WTC11 (cell line): ENCODE data around the gene DENND6A. TPM values are rescaled to one million over a fixed set of nuclear protein-coding genes. Genes with fewer than 3 reads are reported as not detected.

Source experiments
- ATAC-seq: fragments of 200-7000 bp; cut with Tn5 transposase; 2 replicates; pipeline ENCODE4 v1.10.0; 2021; ENCODE audit warnings: mild to moderate bottlenecking, moderate library complexity
- CTCF ChIA-PET: fragments of 300-600 bp; sonication (Branson Sonifier 250); formaldehyde crosslinking; loops from one replicate; lab custom pipeline; 2021; ENCODE audit warnings: antibody characterized with exemption; lab: Charles Lee
- POLR2A ChIA-PET: fragments of 350-600 bp; sonication (Branson Sonifier 250); formaldehyde crosslinking; loops from one replicate; lab custom pipeline; 2021; ENCODE audit warnings: antibody characterized with exemption; lab: Charles Lee
- DNase-seq: peaks from one replicate; pipeline ENCODE4 v3.0.0; 2021; ENCODE audit warnings: low spot score
- H3K27ac Mint-ChIP-seq: 2 replicates; pipeline ENCODE4 v1.8.0; 2021; ENCODE audit warnings: mixed read lengths
- H3K27me3 Mint-ChIP-seq: 2 replicates; pipeline ENCODE4 v1.8.0; 2021; ENCODE audit warnings: low read depth, mild to moderate bottlenecking, moderate library complexity, mixed read lengths
- H3K36me3 Mint-ChIP-seq: 2 replicates; pipeline ENCODE4 v1.8.0; 2021; ENCODE audit warnings: mixed read lengths
- H3K4me1 Mint-ChIP-seq: 2 replicates; pipeline ENCODE4 v1.8.0; 2022; ENCODE audit warnings: mixed read lengths
- H3K4me3 Mint-ChIP-seq: 2 replicates; pipeline ENCODE4 v1.8.0; 2021; ENCODE audit warnings: mild to moderate bottlenecking, moderate library complexity, mixed read lengths
- H3K9me3 Mint-ChIP-seq: 2 replicates; pipeline ENCODE4 v1.8.0; 2021; ENCODE audit warnings: mixed read lengths
- FOXP4 ChIP-seq: sonication (generic); formaldehyde crosslinking; IDR thresholded peaks from 2 replicates; pipeline ENCODE4 v1.8.0; 2022; ENCODE audit warnings: mild to moderate bottlenecking, missing genetic modification reagents
- HMGXB4 ChIP-seq: sonication (generic); formaldehyde crosslinking; IDR thresholded peaks from 2 replicates; pipeline ENCODE4 v1.8.1; 2023; ENCODE audit warnings: mild to moderate bottlenecking, moderate library complexity, missing genetic modification reagents
- IRF2 ChIP-seq: sonication (generic); formaldehyde crosslinking; IDR thresholded peaks from 2 replicates; pipeline ENCODE4 v1.8.0; 2022; ENCODE audit warnings: low read depth, missing genetic modification reagents, borderline replicate concordance
- MYBL2 ChIP-seq: sonication (generic); formaldehyde crosslinking; IDR thresholded peaks from 2 replicates; pipeline ENCODE4 v1.8.1; 2023; ENCODE audit warnings: mild to moderate bottlenecking, moderate library complexity, missing genetic modification reagents
- NR1H2 ChIP-seq: sonication (generic); formaldehyde crosslinking; IDR thresholded peaks from 2 replicates; pipeline ENCODE4 v1.9.0; 2021; ENCODE audit warnings: mild to moderate bottlenecking, moderate library complexity, missing genetic modification reagents
- NR3C1 ChIP-seq: sonication (generic); formaldehyde crosslinking; conservative IDR thresholded peaks from 2 replicates; pipeline ENCODE4 v1.8.1; 2023; ENCODE audit warnings: low read depth, mild to moderate bottlenecking, missing genetic modification reagents
- total RNA-seq: library from RNA; stranded (reverse); gene quantifications from 3 replicates; pipeline ENCODE4 v1.2.3, GENCODE V29; 2021
- TF ChIP-seq, protein P1 (sequence below): sonication (generic); formaldehyde crosslinking; IDR thresholded peaks from 2 replicates; pipeline ENCODE4 v1.8.1; 2022; ENCODE audit warnings: low read depth, missing genetic modification reagents, borderline replicate concordance
- TF ChIP-seq, protein P2 (sequence below): sonication (generic); formaldehyde crosslinking; IDR thresholded peaks from 2 replicates; pipeline ENCODE4 v1.8.1; 2023; ENCODE audit warnings: mild to moderate bottlenecking, missing genetic modification reagents
- TF ChIP-seq, protein P3 (sequence below): sonication (generic); formaldehyde crosslinking; IDR thresholded peaks from 2 replicates; pipeline ENCODE4 v1.8.0; 2023; ENCODE audit warnings: missing genetic modification reagents, mild to moderate bottlenecking, borderline replicate concordance
- TF ChIP-seq, protein P4 (sequence below): sonication (generic); formaldehyde crosslinking; IDR thresholded peaks from 2 replicates; pipeline ENCODE4 v1.8.1; 2023; ENCODE audit warnings: mild to moderate bottlenecking, missing genetic modification reagents, moderate library complexity
- TF ChIP-seq, protein P5 (sequence below): sonication (generic); formaldehyde crosslinking; IDR thresholded peaks from 2 replicates; pipeline ENCODE4 v1.8.0; 2022; ENCODE audit warnings: missing genetic modification reagents

DENND6A gene
- total RNA-seq, 1 experiment from 2014 or later, result 13.9 TPM

- TF ChIP-seq, protein P1, sequence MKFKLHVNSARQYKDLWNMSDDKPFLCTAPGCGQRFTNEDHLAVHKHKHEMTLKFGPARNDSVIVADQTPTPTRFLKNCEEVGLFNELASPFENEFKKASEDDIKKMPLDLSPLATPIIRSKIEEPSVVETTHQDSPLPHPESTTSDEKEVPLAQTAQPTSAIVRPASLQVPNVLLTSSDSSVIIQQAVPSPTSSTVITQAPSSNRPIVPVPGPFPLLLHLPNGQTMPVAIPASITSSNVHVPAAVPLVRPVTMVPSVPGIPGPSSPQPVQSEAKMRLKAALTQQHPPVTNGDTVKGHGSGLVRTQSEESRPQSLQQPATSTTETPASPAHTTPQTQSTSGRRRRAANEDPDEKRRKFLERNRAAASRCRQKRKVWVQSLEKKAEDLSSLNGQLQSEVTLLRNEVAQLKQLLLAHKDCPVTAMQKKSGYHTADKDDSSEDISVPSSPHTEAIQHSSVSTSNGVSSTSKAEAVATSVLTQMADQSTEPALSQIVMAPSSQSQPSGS (CRISPR knock-in tag), result no peak
- TF ChIP-seq, protein P2, sequence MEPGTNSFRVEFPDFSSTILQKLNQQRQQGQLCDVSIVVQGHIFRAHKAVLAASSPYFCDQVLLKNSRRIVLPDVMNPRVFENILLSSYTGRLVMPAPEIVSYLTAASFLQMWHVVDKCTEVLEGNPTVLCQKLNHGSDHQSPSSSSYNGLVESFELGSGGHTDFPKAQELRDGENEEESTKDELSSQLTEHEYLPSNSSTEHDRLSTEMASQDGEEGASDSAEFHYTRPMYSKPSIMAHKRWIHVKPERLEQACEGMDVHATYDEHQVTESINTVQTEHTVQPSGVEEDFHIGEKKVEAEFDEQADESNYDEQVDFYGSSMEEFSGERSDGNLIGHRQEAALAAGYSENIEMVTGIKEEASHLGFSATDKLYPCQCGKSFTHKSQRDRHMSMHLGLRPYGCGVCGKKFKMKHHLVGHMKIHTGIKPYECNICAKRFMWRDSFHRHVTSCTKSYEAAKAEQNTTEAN (CRISPR knock-in tag), result no peak
- TF ChIP-seq MYBL2 (CRISPR knock-in tag), result no peak
- TF ChIP-seq, protein P3, sequence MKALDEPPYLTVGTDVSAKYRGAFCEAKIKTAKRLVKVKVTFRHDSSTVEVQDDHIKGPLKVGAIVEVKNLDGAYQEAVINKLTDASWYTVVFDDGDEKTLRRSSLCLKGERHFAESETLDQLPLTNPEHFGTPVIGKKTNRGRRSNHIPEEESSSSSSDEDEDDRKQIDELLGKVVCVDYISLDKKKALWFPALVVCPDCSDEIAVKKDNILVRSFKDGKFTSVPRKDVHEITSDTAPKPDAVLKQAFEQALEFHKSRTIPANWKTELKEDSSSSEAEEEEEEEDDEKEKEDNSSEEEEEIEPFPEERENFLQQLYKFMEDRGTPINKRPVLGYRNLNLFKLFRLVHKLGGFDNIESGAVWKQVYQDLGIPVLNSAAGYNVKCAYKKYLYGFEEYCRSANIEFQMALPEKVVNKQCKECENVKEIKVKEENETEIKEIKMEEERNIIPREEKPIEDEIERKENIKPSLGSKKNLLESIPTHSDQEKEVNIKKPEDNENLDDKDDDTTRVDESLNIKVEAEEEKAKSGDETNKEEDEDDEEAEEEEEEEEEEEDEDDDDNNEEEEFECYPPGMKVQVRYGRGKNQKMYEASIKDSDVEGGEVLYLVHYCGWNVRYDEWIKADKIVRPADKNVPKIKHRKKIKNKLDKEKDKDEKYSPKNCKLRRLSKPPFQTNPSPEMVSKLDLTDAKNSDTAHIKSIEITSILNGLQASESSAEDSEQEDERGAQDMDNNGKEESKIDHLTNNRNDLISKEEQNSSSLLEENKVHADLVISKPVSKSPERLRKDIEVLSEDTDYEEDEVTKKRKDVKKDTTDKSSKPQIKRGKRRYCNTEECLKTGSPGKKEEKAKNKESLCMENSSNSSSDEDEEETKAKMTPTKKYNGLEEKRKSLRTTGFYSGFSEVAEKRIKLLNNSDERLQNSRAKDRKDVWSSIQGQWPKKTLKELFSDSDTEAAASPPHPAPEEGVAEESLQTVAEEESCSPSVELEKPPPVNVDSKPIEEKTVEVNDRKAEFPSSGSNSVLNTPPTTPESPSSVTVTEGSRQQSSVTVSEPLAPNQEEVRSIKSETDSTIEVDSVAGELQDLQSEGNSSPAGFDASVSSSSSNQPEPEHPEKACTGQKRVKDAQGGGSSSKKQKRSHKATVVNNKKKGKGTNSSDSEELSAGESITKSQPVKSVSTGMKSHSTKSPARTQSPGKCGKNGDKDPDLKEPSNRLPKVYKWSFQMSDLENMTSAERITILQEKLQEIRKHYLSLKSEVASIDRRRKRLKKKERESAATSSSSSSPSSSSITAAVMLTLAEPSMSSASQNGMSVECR, result no peak
- no peak for TF ChIP-seq NR1H2 (CRISPR knock-in tag)
- no peak for TF ChIP-seq IRF2 (CRISPR knock-in tag)
Measured at GRCh38 chr3:57673156-57673555, 19.7 kb downstream of the DENND6A start (continued).

- CTCF ChIA-PET, result interaction anchor here (0.6 kb wide), 1 partner anchor 197 kb away, joined by 3 read pairs; no protein-coding TSS in a partner anchor
- POLR2A ChIA-PET, result no interaction called here
Measured at GRCh38 chr3:57670543-57670942, 22.3 kb downstream of the DENND6A start.

More at GRCh38 chr3:57670543-57670942, 22.3 kb downstream of the DENND6A start:
- ATAC-seq, result no peak
- no peak for DNase-seq
- no peak for TF ChIP-seq NR3C1 (CRISPR knock-in tag)
- TF ChIP-seq, protein P4, sequence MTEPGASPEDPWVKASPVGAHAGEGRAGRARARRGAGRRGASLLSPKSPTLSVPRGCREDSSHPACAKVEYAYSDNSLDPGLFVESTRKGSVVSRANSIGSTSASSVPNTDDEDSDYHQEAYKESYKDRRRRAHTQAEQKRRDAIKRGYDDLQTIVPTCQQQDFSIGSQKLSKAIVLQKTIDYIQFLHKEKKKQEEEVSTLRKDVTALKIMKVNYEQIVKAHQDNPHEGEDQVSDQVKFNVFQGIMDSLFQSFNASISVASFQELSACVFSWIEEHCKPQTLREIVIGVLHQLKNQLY, result no peak
- no peak for TF ChIP-seq MYBL2 (CRISPR knock-in tag)
- TF ChIP-seq HMGXB4, result no peak
- TF ChIP-seq, protein P5, sequence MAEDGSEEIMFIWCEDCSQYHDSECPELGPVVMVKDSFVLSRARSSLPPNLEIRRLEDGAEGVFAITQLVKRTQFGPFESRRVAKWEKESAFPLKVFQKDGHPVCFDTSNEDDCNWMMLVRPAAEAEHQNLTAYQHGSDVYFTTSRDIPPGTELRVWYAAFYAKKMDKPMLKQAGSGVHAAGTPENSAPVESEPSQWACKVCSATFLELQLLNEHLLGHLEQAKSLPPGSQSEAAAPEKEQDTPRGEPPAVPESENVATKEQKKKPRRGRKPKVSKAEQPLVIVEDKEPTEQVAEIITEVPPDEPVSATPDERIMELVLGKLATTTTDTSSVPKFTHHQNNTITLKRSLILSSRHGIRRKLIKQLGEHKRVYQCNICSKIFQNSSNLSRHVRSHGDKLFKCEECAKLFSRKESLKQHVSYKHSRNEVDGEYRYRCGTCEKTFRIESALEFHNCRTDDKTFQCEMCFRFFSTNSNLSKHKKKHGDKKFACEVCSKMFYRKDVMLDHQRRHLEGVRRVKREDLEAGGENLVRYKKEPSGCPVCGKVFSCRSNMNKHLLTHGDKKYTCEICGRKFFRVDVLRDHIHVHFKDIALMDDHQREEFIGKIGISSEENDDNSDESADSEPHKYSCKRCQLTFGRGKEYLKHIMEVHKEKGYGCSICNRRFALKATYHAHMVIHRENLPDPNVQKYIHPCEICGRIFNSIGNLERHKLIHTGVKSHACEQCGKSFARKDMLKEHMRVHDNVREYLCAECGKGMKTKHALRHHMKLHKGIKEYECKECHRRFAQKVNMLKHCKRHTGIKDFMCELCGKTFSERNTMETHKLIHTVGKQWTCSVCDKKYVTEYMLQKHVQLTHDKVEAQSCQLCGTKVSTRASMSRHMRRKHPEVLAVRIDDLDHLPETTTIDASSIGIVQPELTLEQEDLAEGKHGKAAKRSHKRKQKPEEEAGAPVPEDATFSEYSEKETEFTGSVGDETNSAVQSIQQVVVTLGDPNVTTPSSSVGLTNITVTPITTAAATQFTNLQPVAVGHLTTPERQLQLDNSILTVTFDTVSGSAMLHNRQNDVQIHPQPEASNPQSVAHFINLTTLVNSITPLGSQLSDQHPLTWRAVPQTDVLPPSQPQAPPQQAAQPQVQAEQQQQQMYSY (CRISPR knock-in tag), result no peak
- no peak for TF ChIP-seq FOXP4 (CRISPR knock-in tag)
- TF ChIP-seq, all 79 proteins: peak for 0
- Mint-ChIP-seq H3K9me3 (no peaks in the 10 kb centered on the region), H3K27ac (no peak overlapping the region; the same call in 1 of the 2 replicates), H3K4me1 (peaks cover 12% of the 10 kb centered on the region), H3K36me3 (0 out of 2 replicates have a peak, but pooled peaks cover 4% of the 10 kb centered on the region), H3K27me3 (no peaks in the 10 kb centered on the region), H3K4me3 (no peak overlapping the region)
